Measurements from ENCODE around the gene ARHGEF28.

The ARHGEF28 gene

DNA sequence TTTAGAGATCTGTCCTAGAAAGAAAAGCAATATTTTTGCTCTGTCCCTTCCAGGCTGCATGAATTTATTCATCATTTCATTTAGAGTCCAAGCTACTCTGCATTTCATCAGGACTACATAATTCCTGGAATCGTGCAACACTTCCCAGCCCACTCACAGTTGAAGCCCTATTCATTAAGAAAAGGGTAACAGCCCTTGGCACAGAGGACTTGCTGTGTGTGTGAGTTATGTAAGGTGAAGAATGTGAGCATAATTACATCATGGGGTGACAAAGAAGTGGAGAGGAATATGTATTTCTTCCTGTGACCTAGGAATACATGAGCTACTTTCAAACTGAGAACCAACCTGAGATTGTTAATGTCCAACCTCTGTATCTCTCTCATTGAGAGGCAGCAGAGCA, 317.4 kb downstream of the ARHGEF28 start:
- no peak for DNase-seq (ENCODE audit: low spot score)

DNA sequence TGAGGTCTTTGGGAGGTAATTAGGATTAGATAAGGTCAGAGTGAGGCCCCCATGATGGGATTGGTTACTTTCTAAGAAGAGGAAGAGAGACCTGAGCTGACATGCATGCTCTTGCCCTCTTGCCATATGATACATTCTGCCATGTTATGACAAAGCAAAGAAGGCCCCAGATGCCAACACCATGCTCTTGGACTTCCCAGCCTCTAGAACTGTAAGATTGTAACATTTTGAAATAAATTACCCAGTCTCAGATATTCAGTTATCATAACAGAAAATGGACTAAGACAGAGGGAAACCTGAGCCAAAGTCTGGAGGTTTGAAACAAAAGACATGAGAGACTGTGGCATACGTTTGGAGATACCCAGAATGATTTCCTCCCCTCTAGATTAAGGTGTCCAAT, 318.6 kb downstream of the ARHGEF28 start:
- no peak for DNase-seq (ENCODE audit: low spot score)

DNA sequence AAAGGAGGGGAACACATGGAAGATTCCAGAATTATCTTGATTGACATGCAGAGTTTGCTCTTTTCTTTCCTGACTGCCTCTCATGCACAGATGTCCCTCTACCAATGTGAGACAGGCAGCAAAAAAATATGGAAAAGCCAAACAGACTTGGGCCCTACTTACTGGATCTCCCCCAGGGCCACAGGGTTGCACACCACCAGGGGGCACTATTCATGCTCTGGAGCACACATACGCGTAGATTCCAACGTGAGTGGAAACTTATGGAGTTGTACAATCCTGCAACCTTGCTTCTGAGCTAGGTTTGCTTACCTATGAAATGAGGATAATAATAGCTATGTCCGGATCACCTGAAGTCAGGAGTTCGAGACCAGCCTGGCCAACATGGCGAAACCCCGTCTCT, 319.5 kb downstream of the ARHGEF28 start:
- DNase-seq (ENCODE audit: low spot score), result no peak

DNA sequence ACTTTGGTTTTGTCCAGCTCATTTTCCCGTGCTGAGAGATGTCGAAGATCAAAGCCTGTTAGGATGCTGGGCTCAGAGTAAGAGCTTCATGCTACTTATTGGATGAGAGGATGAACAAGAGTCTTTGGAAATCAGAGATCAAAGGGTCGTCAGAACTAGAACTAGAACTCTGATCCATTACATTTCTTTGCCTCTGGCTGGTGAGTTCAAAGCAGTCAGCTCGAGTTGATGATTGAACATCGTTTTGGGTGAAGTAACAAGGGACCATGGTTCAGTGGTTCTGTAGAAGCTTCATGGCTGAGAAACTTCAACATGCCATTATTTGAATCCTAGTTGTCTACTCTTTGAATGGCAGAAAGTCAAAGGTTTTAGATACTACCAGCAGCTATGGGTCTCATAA, 320.3 kb downstream of the ARHGEF28 start:
- no peak for DNase-seq (ENCODE audit: low spot score)

DNA sequence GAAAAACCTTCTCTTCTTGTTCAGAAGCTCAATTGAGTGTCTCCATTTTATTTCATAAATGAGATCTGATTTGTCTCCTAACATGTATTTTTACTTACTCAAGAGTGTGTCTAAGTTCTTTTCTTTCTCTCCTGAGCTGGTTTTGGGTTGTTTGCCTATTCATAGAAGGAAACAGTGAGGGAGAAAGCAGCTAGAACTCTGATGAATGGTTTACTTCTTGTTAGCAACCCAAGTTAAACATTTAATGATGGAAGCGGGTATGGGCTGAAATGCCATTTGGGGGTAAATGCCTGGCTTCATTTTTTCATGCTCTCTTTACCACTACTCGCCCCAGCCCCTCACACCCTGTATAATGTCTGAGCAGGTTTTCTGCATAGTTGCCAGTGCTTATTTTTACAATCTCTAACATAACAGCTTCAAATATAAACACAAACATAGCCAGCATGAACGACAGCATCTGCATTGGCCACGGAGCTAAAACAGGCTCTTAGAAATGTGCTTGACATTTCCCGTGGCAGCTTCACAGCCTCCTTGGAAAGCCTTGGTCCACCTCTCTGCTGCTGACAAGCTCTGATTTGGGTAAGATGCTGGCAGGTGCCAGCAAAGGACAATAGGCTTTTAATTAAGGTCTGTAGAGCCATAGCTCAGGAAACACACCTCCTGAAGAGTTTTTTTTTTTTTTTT, 321.1 kb downstream of the ARHGEF28 start:
- no peak for DNase-seq (ENCODE audit: low spot score)

DNA sequence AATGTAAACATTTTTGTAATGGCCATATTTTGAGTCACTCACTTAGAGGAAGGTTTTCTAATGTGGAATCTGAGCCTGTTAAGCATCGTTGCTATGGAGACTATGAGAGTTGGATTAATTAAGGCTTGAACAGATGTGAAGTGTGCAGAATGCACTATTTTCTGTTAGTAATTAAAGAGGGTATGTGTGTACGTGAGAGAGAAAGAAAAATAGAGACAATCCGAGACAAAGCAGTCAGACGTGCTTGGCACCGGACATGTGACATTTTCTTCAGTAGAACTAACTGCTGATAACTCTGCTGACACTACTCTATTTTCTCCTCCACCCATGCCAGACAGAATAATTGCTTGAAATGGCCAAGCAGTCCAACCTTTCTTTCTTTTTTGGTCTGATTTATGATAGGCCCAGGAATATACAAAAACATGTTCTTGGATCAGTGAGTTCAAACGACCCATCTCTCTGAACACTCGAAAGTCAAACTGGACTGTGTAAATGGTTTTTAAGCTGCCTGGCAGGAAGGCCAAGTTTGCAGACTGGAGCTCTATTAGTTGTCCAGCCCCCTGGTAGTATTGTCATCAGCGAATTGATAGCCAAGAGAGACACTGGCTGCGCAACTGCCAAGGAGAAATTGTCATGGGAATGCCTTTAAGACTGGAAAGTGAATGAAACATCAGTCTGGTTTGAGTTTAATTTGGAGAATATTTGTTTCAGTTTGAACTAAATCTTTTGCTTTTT, 322.1 kb downstream of the ARHGEF28 start:
- DNase-seq (ENCODE audit: low spot score), result no peak

DNA sequence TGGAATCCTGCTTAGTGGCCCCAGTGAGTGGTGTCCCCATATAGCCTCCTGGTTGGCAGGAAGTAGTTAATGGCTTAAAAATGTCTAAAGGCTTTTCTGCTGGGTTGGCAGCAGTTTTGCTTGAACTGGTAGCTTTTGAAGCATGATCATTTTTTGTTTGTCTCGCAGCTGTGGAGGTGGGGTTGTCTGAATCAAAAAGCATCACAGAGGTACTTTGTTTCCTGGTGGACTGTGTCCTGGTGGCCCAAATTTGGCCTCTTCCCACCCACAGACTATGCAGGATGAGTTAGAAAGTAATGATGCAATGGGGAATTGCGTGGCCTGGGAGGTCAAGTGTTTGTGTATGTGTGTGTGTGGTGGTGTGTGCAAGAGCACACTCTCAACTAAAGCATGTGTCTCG, 322.7 kb downstream of the ARHGEF28 start:
- peak; percentile 6 for DNase-seq (ENCODE audit: low spot score)

DNA sequence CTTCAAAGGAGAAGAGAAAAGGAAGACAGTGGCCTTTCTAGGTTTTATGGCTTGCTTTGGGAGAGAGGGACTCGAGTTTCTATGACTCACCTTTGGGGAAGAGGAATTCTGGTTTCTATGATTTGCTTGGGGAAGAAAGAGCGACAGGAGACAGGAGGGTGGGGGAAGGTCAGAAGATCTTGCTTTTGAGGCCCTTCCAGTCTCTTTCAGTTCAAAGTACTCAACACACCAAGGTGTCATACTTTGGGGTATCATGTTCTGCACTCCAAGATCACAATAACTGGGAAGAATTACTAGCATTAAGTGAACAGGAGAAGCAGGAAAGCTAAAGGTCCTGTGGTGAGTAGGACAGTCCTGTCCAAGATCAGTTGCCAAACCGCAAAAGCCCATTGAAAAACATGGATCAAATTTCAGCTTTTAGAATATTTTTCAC, 324.5 kb downstream of the ARHGEF28 start:
- no peak for DNase-seq (ENCODE audit: low spot score)

DNA sequence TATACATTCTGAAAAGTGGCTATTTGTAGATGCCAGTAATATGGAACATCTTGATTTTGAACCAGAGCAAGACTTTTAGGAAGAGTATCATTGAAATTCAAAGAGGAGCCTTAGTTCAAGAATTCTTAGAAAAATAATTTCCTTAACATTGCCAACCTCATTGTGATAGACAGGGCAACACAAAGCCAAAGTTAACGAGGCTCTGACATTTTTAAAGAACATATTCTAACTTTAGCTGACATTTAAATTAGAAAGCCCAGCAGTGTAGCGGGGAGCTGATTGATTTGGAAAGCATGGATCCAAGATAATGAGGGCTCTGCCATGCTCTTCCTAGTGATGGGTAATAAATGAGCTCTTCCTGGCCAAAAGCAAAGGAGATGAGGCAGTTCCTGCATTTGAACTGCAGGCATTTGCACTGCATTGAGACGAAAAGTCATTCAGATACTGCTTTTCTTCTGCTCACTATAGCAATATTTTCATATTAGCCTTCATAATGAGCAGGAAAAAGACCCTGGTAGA, 325.0 kb downstream of the ARHGEF28 start:
- DNase-seq (ENCODE audit: low spot score), result no peak

DNA sequence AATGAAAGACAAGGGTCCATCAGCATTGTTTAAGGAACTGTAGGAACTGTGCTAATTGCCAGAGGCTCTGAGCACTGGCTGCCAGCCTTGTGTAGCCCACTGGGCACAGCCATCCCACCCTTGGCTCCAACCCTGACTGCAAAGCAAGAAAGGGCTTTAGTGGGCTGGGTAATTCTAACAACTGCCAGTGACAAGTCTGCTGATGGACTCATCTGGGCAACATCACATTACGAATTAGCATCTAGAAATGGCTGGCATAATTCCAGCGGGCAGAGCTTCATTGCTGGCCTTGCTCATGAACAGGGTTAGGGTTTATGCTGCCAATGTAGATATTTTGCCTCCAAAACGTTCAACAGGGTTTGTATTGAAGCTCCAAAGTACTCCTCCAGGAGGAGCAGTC, 326.9 kb downstream of the ARHGEF28 start:
- no peak for DNase-seq (ENCODE audit: low spot score)

DNA sequence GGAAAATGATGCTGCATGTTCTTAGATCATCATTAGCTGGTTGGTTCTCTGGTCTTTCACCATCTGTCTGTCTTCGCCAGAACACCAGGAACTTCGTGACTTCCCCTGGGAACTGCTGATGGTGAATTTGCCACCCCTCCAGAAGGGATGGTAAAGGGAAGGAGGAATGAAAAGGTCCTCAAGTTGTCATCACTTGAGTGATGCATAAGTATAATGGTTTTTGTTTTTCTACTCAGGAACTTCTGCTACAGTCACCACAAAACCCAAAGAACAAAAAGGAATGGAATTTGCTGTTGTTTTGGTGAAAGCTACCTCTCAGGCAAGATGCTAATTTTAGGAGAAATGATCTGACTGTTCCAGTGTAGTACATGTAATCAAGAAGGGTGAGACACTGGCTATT, 328.4 kb downstream of the ARHGEF28 start:
- DNase-seq (ENCODE audit: low spot score), result no peak

DNA sequence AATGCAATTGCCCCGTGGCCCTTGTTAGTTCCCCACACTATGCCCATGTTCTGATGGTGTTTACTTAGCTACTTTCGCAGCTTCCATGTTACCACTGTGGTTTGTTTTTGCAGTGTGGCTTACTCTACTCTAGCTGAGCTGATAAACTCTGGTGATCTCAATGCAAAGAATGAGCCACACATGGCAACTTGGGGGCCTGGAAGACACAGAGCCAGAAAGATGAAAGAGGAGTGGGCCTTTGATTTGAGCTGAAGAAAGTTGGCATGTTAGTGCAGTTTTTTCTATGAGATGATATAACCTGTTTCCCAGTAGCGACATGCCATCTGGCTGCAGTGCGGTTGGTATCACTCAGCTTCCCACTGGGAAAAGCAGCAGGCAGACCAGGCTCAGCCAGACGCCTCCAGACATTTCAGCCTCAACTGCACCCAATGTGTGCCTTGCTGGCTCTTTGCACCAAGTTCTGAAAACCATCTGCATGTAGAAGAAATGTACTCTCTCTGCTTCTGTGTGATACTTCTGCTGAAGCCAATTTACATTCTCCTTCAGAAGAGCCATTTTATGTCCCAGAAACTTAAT, 329.4 kb downstream of the ARHGEF28 start:
- DNase-seq (ENCODE audit: low spot score), result no peak

DNA sequence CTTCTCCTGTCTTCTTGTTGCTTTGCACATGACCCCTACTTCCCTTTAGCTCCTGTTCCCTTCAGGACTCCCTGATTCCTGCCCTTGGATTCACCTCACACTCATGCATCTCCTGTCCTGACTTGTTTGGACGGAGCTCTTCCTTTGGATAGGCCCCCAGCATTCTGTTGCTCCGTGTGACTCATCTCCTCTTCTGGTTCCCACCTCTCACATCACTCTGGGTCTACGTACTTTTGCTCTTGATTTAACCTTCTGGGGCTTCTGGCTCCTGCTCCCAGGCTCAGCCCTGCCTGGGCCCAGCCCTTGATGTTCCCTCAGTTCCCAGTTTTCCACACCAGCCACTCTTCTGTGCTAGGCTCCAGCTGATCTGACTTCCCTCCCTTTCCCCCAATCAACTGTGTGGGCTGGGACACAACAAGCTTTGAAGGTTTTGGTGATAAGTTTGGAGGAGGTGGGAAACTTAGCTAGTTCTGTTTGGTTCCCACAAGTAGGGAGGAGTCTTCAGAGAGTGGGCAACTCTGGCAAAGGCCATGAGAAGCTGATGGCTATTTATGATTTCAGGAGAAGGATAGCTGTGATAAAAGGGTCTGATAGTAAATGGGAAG, 331.5 kb downstream of the ARHGEF28 start:
- DNase-seq (ENCODE audit: low spot score), result no peak

DNA sequence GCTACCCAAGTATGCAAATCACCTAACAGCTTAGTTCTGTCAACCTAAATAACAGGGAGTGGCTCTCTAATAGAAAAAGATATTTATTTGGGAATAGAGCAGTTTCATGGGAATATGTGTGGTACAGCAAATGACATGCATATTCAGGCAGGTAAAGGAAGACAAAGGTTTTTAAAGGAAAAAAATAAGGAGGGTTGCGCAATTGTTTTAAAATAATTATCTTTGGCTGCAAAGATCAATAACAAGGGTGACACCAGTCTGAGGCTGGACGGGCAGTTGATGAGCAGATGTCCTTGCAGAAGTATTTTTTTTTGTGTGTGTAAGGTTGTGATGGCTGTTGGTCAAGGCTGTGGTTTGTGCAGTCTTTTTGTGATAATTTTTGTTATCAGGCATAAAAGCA, 332.0 kb downstream of the ARHGEF28 start:
- no peak for DNase-seq (ENCODE audit: low spot score)

DNA sequence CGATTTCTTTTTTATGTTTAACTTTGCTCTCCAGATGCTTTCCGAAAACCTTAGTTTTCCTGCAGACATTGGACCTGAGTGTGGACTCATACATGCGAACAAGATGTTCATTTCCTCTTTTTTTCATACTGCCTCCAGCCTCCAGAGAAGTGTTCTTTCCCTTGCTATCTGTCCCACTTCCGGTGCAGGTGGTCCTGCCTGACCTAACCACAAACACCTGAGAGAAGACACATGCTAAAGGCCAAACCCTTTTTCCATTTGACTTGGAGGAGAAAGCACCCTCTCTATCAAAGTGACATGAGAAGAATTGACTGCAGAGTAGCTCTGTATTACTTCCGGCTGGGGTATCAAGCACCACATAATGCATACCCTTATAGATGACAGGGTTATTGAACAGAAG, 334.0 kb downstream of the ARHGEF28 start:
- DNase-seq (ENCODE audit: low spot score), result no peak

DNA sequence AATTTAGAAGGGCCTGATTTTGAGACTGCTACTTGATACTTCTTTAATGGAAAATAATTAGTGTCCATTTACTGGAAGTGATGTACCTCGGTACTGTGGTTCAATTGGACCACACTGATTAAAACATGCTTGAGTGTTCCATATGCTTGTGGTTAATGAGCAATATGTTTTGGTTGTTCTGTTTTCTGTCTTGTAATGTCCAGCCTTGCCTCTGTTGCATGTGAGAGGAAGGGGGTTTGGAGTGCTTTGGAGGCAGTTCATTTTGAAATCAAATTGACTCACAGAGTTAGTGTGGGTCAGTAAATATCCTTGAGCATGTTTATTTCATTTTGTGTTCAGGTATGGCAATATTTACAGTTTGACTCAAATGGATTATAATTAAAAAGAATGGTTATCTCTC, 334.4 kb downstream of the ARHGEF28 start:
- no peak for DNase-seq (ENCODE audit: low spot score)

DNA sequence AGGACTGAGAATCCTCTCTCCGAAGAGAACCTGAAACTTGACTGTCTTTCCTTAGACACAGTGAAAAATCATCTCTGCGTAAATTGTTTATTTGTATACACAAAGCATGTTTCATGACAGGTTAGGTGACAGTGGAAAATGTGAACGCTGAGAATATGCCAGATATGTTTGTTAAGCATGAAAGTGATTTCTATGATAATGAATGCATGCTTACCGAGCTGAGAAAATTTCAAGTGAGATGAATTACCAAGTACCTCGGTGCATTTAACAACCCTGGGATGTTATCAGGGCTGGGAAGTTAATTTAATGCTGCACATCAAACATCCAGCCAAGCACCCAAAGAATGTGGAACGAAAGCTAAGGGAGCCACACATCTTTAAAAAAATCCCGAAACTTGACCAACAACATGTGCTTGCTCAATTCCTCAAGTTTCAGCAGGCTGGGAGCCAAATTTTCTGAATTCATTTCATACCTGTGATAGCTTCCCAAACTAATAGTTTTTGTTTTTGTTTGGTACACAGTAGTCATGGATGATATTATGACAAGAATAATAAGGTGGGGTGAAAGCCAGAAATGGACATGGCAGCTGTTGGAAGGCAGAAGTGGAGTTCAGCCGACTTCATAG, 336.9 kb downstream of the ARHGEF28 start:
- DNase-seq (ENCODE audit: low spot score), result no peak

DNA sequence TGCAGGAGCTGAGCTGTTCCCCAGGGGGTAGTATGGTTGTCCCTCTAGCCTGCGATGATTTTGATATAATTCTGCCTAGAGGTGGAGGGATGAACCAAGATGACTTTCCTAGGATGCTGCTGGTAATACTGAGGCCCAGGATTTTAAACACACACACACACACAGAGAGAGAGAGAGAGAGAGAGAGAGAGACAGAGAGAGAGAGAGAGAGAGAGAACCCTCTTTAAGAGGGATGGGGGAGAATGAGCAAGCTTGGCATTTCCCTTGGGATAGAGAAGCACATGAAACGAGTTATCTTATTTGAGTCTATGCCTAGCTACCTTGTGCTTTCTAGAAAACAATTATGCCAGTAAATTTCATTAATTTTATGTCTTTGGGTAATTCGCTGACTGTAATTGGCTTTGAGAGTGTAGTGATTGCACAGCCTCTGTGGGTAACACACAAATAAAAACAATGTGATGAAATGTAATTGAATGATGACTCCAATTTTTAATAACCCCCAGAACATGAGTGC, 338.4 kb downstream of the ARHGEF28 start:
- DNase-seq (ENCODE audit: low spot score), result no peak

DNA sequence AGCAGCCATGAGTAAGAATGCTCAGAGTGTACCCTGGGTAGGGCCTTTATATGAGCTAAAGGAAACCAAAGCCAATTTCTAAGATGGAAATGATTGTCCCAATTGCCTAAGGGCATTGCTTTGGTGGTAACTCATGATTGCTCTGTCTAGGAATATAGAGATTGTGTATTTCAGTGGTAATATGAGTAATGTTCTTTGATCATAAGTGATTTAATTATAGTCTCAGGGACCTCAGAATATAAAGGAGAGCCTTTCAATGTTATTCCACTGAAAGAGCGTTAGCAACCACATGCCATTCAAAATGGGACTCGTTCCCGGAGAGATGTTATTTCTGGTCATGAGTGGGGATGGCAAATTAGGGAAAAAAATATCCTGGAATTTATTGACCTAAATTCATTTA, 340.5 kb downstream of the ARHGEF28 start:
- no peak for DNase-seq (ENCODE audit: low spot score)

DNA sequence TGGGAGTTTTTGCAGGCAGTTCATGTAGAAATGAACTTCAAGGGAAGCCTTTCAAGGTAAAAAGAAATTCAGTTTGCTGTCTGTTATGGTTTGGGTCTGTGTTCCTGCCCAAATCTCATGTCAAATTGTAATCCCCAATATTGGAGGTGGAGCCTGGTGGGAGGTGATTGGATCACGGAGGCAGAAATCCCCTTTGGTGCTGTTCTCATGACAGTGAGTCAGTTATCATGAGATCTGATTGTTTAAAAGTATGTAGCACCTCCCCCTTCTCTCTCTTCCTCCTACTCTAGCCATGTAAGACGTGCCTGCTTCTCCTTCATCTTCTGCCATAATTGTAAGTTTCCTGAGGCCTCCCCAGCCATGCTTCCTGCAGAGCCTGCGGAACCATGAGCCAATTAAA, 341.4 kb downstream of the ARHGEF28 start:
- no peak for DNase-seq (ENCODE audit: low spot score)

DNA sequence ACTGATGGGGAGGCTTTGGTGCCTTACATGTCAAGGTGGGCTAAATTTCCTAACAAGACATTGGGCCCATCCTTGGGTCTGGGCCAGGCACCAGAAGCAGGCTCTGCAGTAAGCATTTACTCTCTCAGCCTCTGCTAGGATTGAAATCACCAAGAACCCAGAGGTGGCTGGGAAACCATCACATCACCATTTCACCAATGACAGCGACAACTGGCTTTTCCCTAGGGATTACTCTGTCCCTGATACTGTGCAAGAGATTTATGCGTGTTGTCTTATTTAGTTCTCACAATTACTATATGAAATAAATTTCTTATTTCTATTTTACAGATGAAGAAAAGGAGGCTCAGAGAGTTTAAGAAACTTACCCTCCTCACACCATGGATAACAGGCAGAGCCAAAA, 342.2 kb downstream of the ARHGEF28 start:
- DNase-seq (ENCODE audit: low spot score), result no peak

DNA sequence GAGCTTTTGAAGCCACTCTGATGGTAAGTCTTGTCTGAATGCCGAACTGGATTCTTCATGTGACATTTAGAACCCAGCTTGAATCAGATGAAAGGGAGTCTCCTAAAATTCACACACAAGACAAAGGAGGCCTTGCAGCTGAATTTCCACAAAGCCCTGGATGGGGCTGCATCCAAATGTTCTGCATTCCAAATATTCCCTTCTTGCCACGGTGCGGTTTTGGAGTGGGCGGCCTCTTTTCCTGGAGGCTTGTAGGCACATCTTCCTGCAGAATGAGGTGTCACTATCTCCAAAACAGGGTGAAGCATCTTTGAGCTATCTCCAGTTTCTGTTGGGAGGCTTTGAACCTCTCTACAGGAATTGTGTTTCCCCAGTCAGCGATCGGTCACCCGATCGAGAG, 342.7 kb downstream of the ARHGEF28 start:
- DNase-seq (ENCODE audit: low spot score), result no peak
